Astrocyte of the spinal cord (primary cell): Measurements from ENCODE around the gene CYP4F12.

Experiments used
- DNase-seq: peaks from one replicate; pipeline ENCODE4 v3.0.0; 2011; ENCODE audit warnings: low read depth, low spot score
- H3K4me3 ChIP-seq: 2 replicates; pipeline ENCODE4 v1.5.1; 2011; ENCODE audit warnings: low read depth, mild to moderate bottlenecking, low read length, moderate library complexity
- CTCF ChIP-seq: IDR thresholded peaks from 2 replicates; pipeline ENCODE4 v1.5.1; 2012; ENCODE audit warnings: low read depth, mild to moderate bottlenecking, low read length, inconsistent platforms
- in situ Hi-C: cut with HindIII; loops from 2 replicates; pipeline ENCODE4 v1.10.0; 2017; ENCODE audit warnings: low sequenced_read_pairs

Gene CYP4F12

GRCh38 chr19:15722956-15723355, 50.1 kb downstream of the CYP4F12 start:
- no peak for DNase-seq
- in situ Hi-C loops = no loop called here
- no peak overlapping the region for H3K4me3 ChIP-seq
- no peak for TF ChIP-seq CTCF

GRCh38 chr19:15727724-15728123, 54.8 kb downstream of the CYP4F12 start, which contains the start of gene OR10H2:
Gene OR10H2 (plus strand): TSS chr19:15728024. CDS start chr19:15728044, 20 bp downstream.
- DNase-seq = no peak
- in situ Hi-C loops = no loop called here
- TF ChIP-seq CTCF = no peak
- H3K4me3 ChIP-seq = no peak within 1 kb of the TSS

- DNase-seq = no peak
- H3K4me3 ChIP-seq = no peak overlapping the region
- in situ Hi-C loops = no loop called here
- TF ChIP-seq CTCF = no peak
Measured at GRCh38 chr19:15730538-15730937, 57.7 kb downstream of the CYP4F12 start.

DNA sequence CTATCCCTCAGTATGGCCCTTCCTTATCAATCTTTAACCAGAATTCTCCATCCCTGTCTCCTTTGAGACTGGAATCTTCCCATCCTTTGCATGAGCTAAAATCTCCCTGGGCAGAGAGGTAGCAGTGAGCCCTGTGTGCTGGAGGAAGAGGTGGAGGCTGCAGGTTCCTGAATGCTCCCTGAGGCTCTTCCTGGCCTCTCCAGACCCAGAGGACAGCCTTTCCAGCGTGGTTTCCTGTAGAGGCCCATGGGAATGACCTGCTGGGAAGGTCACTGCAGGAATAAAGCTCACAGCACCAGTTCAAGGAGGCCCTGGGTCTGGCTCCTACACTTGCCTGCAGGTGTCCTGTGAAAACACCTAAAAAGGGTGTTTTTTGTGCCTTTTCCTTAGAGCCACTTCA, 59.5 kb downstream of the CYP4F12 start:
- in situ Hi-C loops = no loop called here
- no peak for DNase-seq

DNA sequence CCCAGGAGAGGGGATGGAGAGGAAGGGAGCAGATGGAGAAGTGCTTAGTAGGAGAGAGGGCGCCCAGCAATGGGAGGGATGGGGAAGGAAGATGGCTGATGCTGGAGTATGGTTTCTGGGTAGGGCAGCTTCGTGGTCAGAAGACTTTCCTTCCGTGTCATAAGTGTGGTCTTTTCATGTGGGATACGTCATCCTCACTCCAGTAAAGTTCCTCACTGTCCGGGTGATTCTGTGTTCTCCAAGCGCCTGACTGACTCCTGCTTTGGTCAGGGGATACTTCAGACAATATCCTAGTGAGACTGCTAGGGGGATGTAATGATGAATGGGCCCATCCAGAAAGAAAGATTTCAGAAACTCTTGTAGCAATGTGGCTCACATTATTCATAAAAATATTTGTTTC, 61.0 kb downstream of the CYP4F12 start:
- no peak for TF ChIP-seq CTCF
- DNase-seq = no peak
- H3K4me3 ChIP-seq = no peak overlapping the region
- in situ Hi-C loops = no loop called here

More for the DNA sequence above, 59.5 kb downstream of the CYP4F12 start:
- H3K4me3 ChIP-seq = no peak overlapping the region
- TF ChIP-seq CTCF = no peak

- in situ Hi-C loops = no loop called here
- H3K4me3 ChIP-seq = no peak within 1 kb of the TSS
- DNase-seq = no peak
- TF ChIP-seq CTCF = no peak
Measured at GRCh38 chr19:15737722-15738121, 64.8 kb downstream of the CYP4F12 start, which contains the start of gene OR10H3. Gene OR10H3 (plus strand): TSS chr19:15737985. CDS start chr19:15741393, 3,408 bp downstream.

DNA sequence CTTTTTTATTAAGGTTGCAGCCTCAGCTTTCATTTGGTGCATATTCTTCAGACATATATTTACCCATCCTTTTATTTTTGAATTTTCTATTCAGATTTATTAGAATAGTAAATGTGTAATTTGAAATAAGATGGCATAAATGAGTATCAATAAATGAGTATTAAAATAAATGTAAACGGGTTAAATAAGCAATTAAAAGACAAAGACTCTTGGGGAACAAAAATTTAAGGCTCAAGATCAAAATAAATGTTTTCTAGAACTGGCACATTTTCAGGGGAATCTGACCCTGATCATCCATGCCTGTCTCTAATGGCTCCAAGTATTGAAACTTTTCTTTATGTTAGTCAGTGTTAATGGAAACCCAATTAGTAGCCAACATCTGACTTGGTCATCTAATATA, 67.9 kb downstream of the CYP4F12 start:
- no peak for TF ChIP-seq CTCF
- in situ Hi-C loops = no loop called here
- H3K4me3 ChIP-seq = no peak overlapping the region
- DNase-seq = no peak
